Keratinocyte (primary cell): ENCODE results near the gene SPRY4. TPM values are rescaled to one million over a fixed set of nuclear protein-coding genes. Genes with fewer than 3 reads are reported as not detected.
A peak's percentile ranks its signal among the peaks of the same experiment; 100 is the strongest.

Source experiments
- DNase-seq: peaks from one replicate; pipeline ENCODE4 v3.0.0-alpha.2; 2011; ENCODE audit warnings: low read depth, missing footprints, low spot score
- FAIRE-seq: peaks from 2 replicates; lab custom pipeline; 2011; peaks lifted over from hg19 to GRCh38; lab: Jason Lieb, UNC
- H2AFZ ChIP-seq: 2 replicates; pipeline ENCODE4 v1.6.0; 2012; ENCODE audit warnings: low read length, control low read depth, inconsistent platforms; ENCODE audit not compliant: control insufficient read depth
- H3K27ac ChIP-seq: 2 replicates; pipeline ENCODE4 v1.5.1; 2011; ENCODE audit warnings: low read length; ENCODE audit not compliant: control insufficient read depth, insufficient read depth
- H3K27me3 ChIP-seq: 3 replicates; pipeline ENCODE4 v1.6.0; 2011; ENCODE audit warnings: low read length; ENCODE audit not compliant: control insufficient read depth, insufficient read depth; ENCODE audit errors: extremely low read depth
- H3K36me3 ChIP-seq, 2 experiments: 2 replicates in 1 of 2; 3 replicates in 1 of 2; pipeline ENCODE4 v1.5.1; 2011; ENCODE audit warnings: low read length in 2 of 2, mild to moderate bottlenecking in 1 of 2; ENCODE audit not compliant: control insufficient read depth in 2 of 2, insufficient read depth in 2 of 2; ENCODE audit errors: extremely low read depth in 1 of 2
- H3K4me1 ChIP-seq: 3 replicates; pipeline ENCODE4 v1.5.1; 2011; ENCODE audit warnings: low read length; ENCODE audit not compliant: control insufficient read depth, insufficient read depth; ENCODE audit errors: extremely low read depth
- H3K4me2 ChIP-seq: 3 replicates; pipeline ENCODE4 v1.6.0; 2011; ENCODE audit warnings: low read depth, low read length; ENCODE audit not compliant: control insufficient read depth, insufficient read depth; ENCODE audit errors: extremely low read depth
- H3K4me3 ChIP-seq, 3 experiments: fragments of 200-600 bp in 1 of 3; sonication (generic) in 1 of 3; 2 replicates in 2 of 3; 3 replicates in 1 of 3; pipeline ENCODE4 v1.5.1; 2011 to 2016; ENCODE audit warnings: low read length in 3 of 3, mild to moderate bottlenecking in 3 of 3, control low read depth in 2 of 3, inconsistent platforms in 1 of 3, low read depth in 1 of 3, mixed read lengths in 1 of 3, mixed run types in 1 of 3, moderate library complexity in 1 of 3; ENCODE audit not compliant: control insufficient read depth in 2 of 3, insufficient read depth in 2 of 3; ENCODE audit errors: extremely low read depth in 1 of 3
- H3K79me2 ChIP-seq: 2 replicates; pipeline ENCODE4 v1.6.0; 2012; ENCODE audit warnings: low read length; ENCODE audit not compliant: control insufficient read depth, insufficient read depth
- H3K9ac ChIP-seq: 3 replicates; pipeline ENCODE4 v1.6.0; 2011; ENCODE audit warnings: low read length; ENCODE audit not compliant: control insufficient read depth, insufficient read depth; ENCODE audit errors: extremely low read depth
- H3K9me1 ChIP-seq: 3 replicates; pipeline ENCODE4 v1.6.0; 2011; ENCODE audit warnings: low read length; ENCODE audit not compliant: control insufficient read depth, insufficient read depth; ENCODE audit errors: extremely low read depth
- H3K9me3 ChIP-seq: 2 replicates; pipeline ENCODE4 v1.5.1; 2012; ENCODE audit warnings: low read depth, low read length; ENCODE audit not compliant: control insufficient read depth
- H4K20me1 ChIP-seq: 3 replicates; pipeline ENCODE4 v1.6.0; 2011; ENCODE audit warnings: low read length; ENCODE audit not compliant: control insufficient read depth, insufficient read depth; ENCODE audit errors: extremely low read depth
- EZH2 ChIP-seq: IDR thresholded peaks from one replicate; pipeline ENCODE4 v1.6.1; 2012; ENCODE audit warnings: inconsistent platforms, mild to moderate bottlenecking, low read length, moderate library complexity
- dilution Hi-C: fragments of 300-500 bp; cut with MboI; formaldehyde crosslinking; loops from one replicate; pipeline ENCODE4 v1.7.0; 2020; ENCODE audit warnings: low sequenced_read_pairs; ENCODE audit not compliant: extremely low pct_ligation_motif_present
- polyA plus RNA-seq, 5 experiments: library from polyadenylated mRNA; depleted of rRNA in 3 of 5; stranded (reverse) in 3 of 5; stranded (forward) in 1 of 5; unstranded in 1 of 5; fragments of >200 nt; gene quantifications; 1 replicate in 1 of 5; 2 replicates in 3 of 5; 3 replicates in 1 of 5; pipeline versions ENCODE4 v1.2.1 to v1.2.3, GENCODE V29; 2011 to 2012; ENCODE audit warnings: missing spikeins in 2 of 5, low read depth in 1 of 5, low replicate concordance in 1 of 5
- TF ChIP-seq, protein P1 (sequence below), 3 experiments: IDR thresholded peaks in 1 of 3; conservative IDR thresholded peaks in 1 of 3; optimal IDR thresholded peaks in 1 of 3; 2 replicates in 2 of 3; 3 replicates in 1 of 3; pipeline versions ENCODE3 to v1.5.1; 2011; ENCODE audit warnings: low read length in 3 of 3, mild to moderate bottlenecking in 3 of 3, moderate library complexity in 2 of 3, control low read depth in 1 of 3, inconsistent platforms in 1 of 3; ENCODE audit not compliant: insufficient read depth in 2 of 3; ENCODE audit errors: extremely low read depth in 1 of 3

The SPRY4 gene
- polyA plus RNA-seq, 1 donor (not counting 4 experiments of a cell fraction or from before 2014, with no cell fraction given), result 10.2 TPM

DNA sequence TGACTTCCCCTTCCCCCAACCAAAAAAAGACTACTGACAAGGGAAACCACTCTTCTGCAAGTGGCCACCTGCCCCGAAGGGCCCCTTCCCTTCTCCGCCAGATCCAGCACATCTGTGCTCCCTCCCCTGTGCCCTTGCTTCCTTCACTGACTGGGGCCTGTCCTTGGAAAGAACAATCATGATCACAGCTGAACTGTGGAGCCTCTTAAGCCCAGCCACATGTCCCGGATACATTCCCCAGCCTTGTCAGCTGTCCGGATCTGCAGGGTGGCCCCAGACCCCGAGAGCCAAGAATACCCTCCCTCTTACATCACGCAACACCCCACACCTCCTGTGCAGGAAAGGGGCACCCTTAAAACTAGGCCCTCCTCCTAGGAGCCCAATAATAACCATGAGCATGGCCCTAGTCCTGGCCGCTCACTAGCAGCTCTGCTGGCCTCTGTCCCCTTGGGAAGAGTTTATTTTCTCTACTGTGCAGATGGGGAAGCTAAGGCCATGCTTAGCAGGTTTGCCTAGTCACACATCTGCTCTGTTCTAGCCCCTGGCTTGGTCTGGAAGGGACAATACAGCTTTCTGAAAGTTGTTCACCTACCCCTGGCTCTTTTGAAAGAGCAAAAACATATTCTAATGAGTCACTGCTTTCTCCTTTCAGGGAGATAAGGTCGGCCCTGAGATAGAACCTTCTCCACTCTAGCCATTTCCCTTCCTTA is 3.8 kb downstream of the SPRY4 start:
- Histone ChIP-seq H4K20me1 (peaks cover 46% of the 10 kb centered on the region), H3K27ac (peak overlapping the region; percentile 38), H3K36me3 (peaks cover 7 to 18% of the 10 kb centered on the region in 2 experiments), H3K27me3 (no peaks in the 10 kb centered on the region), H3K79me2 (peaks cover 91% of the 10 kb centered on the region), H2AFZ (no peak overlapping the region), H3K4me1 (peaks cover 34% of the 10 kb centered on the region), H3K4me2 (peak overlapping the region; percentile 76), H3K4me3 (peak overlapping the region in 2 of 3 experiments; percentile 39 to 65), H3K9ac (peak overlapping the region; percentile 41), H3K9me1 (peaks cover 7% of the 10 kb centered on the region), H3K9me3 (no peaks in the 10 kb centered on the region)
- TF ChIP-seq, protein P1, sequence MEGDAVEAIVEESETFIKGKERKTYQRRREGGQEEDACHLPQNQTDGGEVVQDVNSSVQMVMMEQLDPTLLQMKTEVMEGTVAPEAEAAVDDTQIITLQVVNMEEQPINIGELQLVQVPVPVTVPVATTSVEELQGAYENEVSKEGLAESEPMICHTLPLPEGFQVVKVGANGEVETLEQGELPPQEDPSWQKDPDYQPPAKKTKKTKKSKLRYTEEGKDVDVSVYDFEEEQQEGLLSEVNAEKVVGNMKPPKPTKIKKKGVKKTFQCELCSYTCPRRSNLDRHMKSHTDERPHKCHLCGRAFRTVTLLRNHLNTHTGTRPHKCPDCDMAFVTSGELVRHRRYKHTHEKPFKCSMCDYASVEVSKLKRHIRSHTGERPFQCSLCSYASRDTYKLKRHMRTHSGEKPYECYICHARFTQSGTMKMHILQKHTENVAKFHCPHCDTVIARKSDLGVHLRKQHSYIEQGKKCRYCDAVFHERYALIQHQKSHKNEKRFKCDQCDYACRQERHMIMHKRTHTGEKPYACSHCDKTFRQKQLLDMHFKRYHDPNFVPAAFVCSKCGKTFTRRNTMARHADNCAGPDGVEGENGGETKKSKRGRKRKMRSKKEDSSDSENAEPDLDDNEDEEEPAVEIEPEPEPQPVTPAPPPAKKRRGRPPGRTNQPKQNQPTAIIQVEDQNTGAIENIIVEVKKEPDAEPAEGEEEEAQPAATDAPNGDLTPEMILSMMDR (optimal IDR thresholded peaks at IDR 0.05 in 1 of 3, IDR thresholded peaks at IDR 0.05 in 1 of 3, conservative IDR thresholded peaks at IDR 0.05 in 1 of 3; ENCODE audit: extremely low read depth in 1 of 3, insufficient read depth in 2 of 3, low read length in 3 of 3), result no peak
- TF ChIP-seq EZH2, result no peak
- FAIRE-seq, result peak; percentile 49
- DNase-seq, result no peak
- dilution Hi-C loops, result no loop called here

DNA sequence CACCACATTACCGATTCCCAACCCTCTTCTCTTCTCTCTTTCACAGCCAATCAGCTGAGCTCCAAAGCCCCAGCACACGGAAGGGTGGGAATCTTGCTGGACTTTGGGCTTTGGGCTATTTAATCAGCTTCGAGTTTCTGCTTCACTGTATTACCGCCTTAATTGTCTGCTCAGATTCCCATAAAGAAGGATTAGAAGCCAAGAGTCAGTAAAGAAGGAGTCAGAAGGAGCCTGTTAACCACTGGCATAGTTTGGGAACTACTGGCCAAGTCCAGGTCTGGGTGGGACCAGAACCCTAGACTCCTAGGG is 4.4 kb downstream of the SPRY4 start:
- Histone ChIP-seq H3K9me1 (peaks cover 7% of the 10 kb centered on the region), H3K9ac (no peak overlapping the region), H3K79me2 (peaks cover 95% of the 10 kb centered on the region), H3K27ac (no peak overlapping the region), H4K20me1 (peaks cover 52% of the 10 kb centered on the region), H3K4me2 (peak overlapping the region; percentile 76), H3K4me3 (no peak overlapping the region), H3K9me3 (no peaks in the 10 kb centered on the region), H3K4me1 (peaks cover 34% of the 10 kb centered on the region), H3K27me3 (no peaks in the 10 kb centered on the region), H3K36me3 (peaks cover 7 to 18% of the 10 kb centered on the region in 2 experiments), H2AFZ (no peak overlapping the region)
- dilution Hi-C loops, result no loop called here
- no peak for FAIRE-seq
- no peak for DNase-seq
- TF ChIP-seq EZH2, result no peak
- TF ChIP-seq, protein P1 (optimal IDR thresholded peaks at IDR 0.05 in 1 of 3, IDR thresholded peaks at IDR 0.05 in 1 of 3, conservative IDR thresholded peaks at IDR 0.05 in 1 of 3; ENCODE audit: extremely low read depth in 1 of 3, insufficient read depth in 2 of 3, low read length in 3 of 3), result no peak
